MM.1S (cell line): ENCODE data around the gene ADCY5.

Experiments
- DNase-seq: peaks from one replicate; pipeline ENCODE4 v3.0.0-alpha.2; 2015
- H2AFZ ChIP-seq: fragments of 300-600 bp; sonication (generic); 2 replicates; pipeline ENCODE4 v1.6.0; 2016; ENCODE audit warnings: antibody characterized with exemption, low read length
- H3F3A ChIP-seq: fragments of 300-600 bp; sonication (generic); 2 replicates; pipeline ENCODE4 v1.6.1; 2016; ENCODE audit warnings: mild to moderate bottlenecking, antibody characterized with exemption, low read length, moderate library complexity, mixed read lengths; ENCODE audit not compliant: insufficient read depth
- H3K27ac ChIP-seq: fragments of 300-600 bp; sonication (generic); 2 replicates; pipeline ENCODE4 v1.5.1; 2016; ENCODE audit warnings: mild to moderate bottlenecking, low read length
- H3K27me3 ChIP-seq: fragments of 300-600 bp; sonication (generic); replicated peaks from 2 replicates; pipeline ENCODE4 v1.6.0; 2016; ENCODE audit warnings: low read length; ENCODE audit not compliant: insufficient read depth
- H3K36me3 ChIP-seq: fragments of 300-600 bp; sonication (generic); replicated peaks from 2 replicates; pipeline ENCODE4 v1.6.1; 2016; ENCODE audit warnings: mild to moderate bottlenecking, low read length, mixed read lengths; ENCODE audit not compliant: insufficient read depth
- H3K4me1 ChIP-seq: fragments of 300-600 bp; sonication (generic); 2 replicates; pipeline ENCODE4 v1.6.1; 2016; ENCODE audit warnings: low read length, mixed read lengths
- H3K4me2 ChIP-seq: fragments of 300-600 bp; sonication (generic); 2 replicates; pipeline ENCODE4 v1.6.0; 2016; ENCODE audit warnings: low read depth, low read length
- H3K4me3 ChIP-seq: fragments of 300-600 bp; sonication (generic); 2 replicates; pipeline ENCODE4 v1.5.1; 2016; ENCODE audit warnings: low read length, mixed read lengths
- H3K79me2 ChIP-seq: fragments of 300-600 bp; sonication (generic); 2 replicates; pipeline ENCODE4 v1.6.1; 2016; ENCODE audit warnings: mixed run types, low read length, mixed read lengths
- H3K9ac ChIP-seq: fragments of 300-600 bp; sonication (generic); 2 replicates; pipeline ENCODE4 v1.6.1; 2016; ENCODE audit warnings: low read length, mixed read lengths
- H3K9me2 ChIP-seq: fragments of 300-600 bp; sonication (generic); replicated peaks from 2 replicates; pipeline ENCODE4 v1.6.1; 2016; ENCODE audit warnings: mild to moderate bottlenecking, low read length, mixed read lengths; ENCODE audit not compliant: insufficient read depth
- H3K9me3 ChIP-seq: fragments of 300-600 bp; sonication (generic); replicated peaks from 2 replicates; pipeline ENCODE4 v1.6.1; 2016; ENCODE audit warnings: mild to moderate bottlenecking, low read length, mixed read lengths; ENCODE audit not compliant: insufficient read depth
- H4K20me1 ChIP-seq: fragments of 300-600 bp; sonication (generic); 2 replicates; pipeline ENCODE4 v1.6.1; 2016; ENCODE audit warnings: mild to moderate bottlenecking, low read length, moderate library complexity, mixed read lengths; ENCODE audit not compliant: insufficient read depth
- CTCF ChIP-seq: fragments of 300-600 bp; sonication (generic); IDR thresholded peaks from 2 replicates; pipeline ENCODE4 v1.5.1; 2016; ENCODE audit warnings: antibody characterized with exemption, low read length, mixed read lengths
- EZH2 ChIP-seq: fragments of 300-600 bp; sonication (generic); optimal IDR thresholded peaks from 2 replicates; pipeline ENCODE3; 2017; ENCODE audit warnings: low read depth, mild to moderate bottlenecking, antibody characterized with exemption, low read length, mixed read lengths
- EZH2phosphoT487 ChIP-seq: fragments of 300-600 bp; sonication (generic); IDR thresholded peaks from 2 replicates; pipeline ENCODE4 v1.6.1; 2018; ENCODE audit warnings: antibody characterized with exemption, low read length

Gene ADCY5

GRCh38 chr3:123349566-123350435 is 99.1 kb downstream of the ADCY5 start:
- DNase-seq = no peak
- Histone ChIP-seq H3F3A (no peaks in the 10 kb centered on the region), H4K20me1 (no peaks in the 10 kb centered on the region), H3K27ac (no peak overlapping the region), H3K4me2 (no peak overlapping the region), H3K36me3 (no peaks in the 10 kb centered on the region), H3K9me2 (no peaks in the 10 kb centered on the region), H3K4me3 (no peak overlapping the region), H3K4me1 (no peaks in the 10 kb centered on the region), H3K79me2 (no peaks in the 10 kb centered on the region), H3K9me3 (no peaks in the 10 kb centered on the region), H3K9ac (no peak overlapping the region), H3K27me3 (0 out of 2 replicates have a peak, but pooled peaks cover 5% of the 10 kb centered on the region), H2AFZ (no peak overlapping the region)
- no peak for TF ChIP-seq CTCF
- no peak for TF ChIP-seq EZH2
- no peak for TF ChIP-seq EZH2phosphoT487

DNA sequence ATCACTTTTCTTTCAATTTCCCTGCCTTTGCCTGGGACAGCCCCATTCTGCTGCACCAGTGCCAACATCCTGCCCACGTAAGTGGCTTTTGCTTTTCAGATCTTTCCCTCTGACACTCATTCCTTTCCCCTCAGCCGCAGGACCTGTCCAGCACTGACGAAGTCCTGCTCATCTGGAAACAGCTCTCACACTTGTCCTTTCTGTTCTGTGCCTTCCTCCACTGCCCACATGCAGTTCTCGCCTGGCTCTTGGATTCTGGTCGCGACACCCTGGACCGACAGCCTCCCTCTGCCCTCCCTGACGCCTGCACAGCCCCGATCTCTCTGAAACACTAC is 99.7 kb downstream of the ADCY5 start:
- Histone ChIP-seq H3K27me3 (0 out of 2 replicates have a peak, but pooled peaks cover 5% of the 10 kb centered on the region), H3K4me2 (no peak overlapping the region), H3K4me1 (no peaks in the 10 kb centered on the region), H4K20me1 (no peaks in the 10 kb centered on the region), H3K36me3 (no peaks in the 10 kb centered on the region), H3K4me3 (no peak overlapping the region), H3K9ac (no peak overlapping the region), H3K9me2 (no peaks in the 10 kb centered on the region), H3K27ac (no peak overlapping the region), H3K79me2 (no peaks in the 10 kb centered on the region), H2AFZ (no peak overlapping the region), H3F3A (no peaks in the 10 kb centered on the region), H3K9me3 (no peaks in the 10 kb centered on the region)
- TF ChIP-seq EZH2 (no peak), EZH2phosphoT487 (no peak), CTCF (no peak)
- no peak for DNase-seq

DNA sequence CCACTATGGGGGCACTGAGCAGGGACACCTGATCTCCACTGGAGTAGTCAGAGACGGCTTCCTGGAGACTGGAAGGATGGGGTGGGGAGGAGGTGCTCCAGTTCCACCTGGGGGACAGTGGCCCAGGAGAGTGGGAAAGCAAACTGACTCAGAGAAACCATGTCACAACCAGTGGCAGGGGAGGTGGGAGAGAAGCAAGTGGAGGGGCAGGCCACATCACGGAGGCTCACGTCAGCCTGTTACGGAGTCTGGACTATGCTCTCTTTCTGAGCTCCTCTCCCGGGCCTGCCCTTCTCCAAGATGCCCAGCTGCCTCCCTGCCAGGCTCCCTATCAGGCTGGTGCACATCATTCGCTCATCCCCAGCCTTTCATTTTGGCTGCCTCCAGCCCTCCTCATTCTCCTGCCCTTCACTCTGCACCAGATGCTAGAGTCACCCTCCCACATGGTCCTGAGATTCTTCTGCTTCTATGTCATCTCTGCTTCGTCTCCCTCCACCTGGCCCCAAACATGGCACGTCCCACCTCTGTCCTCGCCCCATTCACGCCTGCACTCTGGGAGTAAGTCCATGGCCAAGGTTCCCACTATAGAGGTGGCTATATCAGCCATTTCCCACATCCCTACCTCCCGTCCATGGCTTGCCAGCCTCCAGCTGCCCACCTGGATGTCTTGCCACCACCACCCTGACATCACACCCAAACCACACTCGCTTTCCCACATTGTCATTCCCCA is 100.3 kb downstream of the ADCY5 start:
- H3K4me2 ChIP-seq = no peak overlapping the region
- H2AFZ ChIP-seq = no peak overlapping the region
- TF ChIP-seq EZH2phosphoT487 = no peak
- H4K20me1 ChIP-seq = no peaks in the 10 kb centered on the region
- no peaks in the 10 kb centered on the region for H3F3A ChIP-seq
- H3K79me2 ChIP-seq = no peaks in the 10 kb centered on the region
- H3K4me1 ChIP-seq = no peaks in the 10 kb centered on the region
- no peak for DNase-seq
- H3K4me3 ChIP-seq = no peak overlapping the region
- no peaks in the 10 kb centered on the region for H3K9me2 ChIP-seq
- H3K27ac ChIP-seq = no peak overlapping the region
- 0 out of 2 replicates have a peak, but pooled peaks cover 5% of the 10 kb centered on the region for H3K27me3 ChIP-seq
- no peak overlapping the region for H3K9ac ChIP-seq
- H3K36me3 ChIP-seq = no peaks in the 10 kb centered on the region
- no peaks in the 10 kb centered on the region for H3K9me3 ChIP-seq
